Prostate gland (tissue), 2 donors: ENCODE data around the gene OPA1.

ENCODE experiments used
- POLR2A ChIP-seq: fragments of 450-650 bp; IDR thresholded peaks from one replicate; pipeline ENCODE4 v1.6.1; 2016; ENCODE audit warnings: antibody characterized with exemption, mild to moderate bottlenecking
- POLR2AphosphoS5 ChIP-seq: sonication (generic); formaldehyde crosslinking; IDR thresholded peaks from one replicate; pipeline ENCODE4 v1.6.1; 2017; ENCODE audit warnings: antibody characterized with exemption
- TF ChIP-seq, protein P1 (sequence below), 4 experiments: fragments of 200-600 bp in 2 of 4; fragments of 450-650 bp in 2 of 4; sonication (generic) in 2 of 4; IDR thresholded peaks; 1 replicate in 3 of 4; 2 replicates in 1 of 4; pipeline ENCODE4 v1.5.1; 2016 to 2019; ENCODE audit warnings: antibody characterized with exemption in 4 of 4, mild to moderate bottlenecking in 2 of 4, moderate library complexity in 2 of 4

- TF ChIP-seq, protein P1, sequence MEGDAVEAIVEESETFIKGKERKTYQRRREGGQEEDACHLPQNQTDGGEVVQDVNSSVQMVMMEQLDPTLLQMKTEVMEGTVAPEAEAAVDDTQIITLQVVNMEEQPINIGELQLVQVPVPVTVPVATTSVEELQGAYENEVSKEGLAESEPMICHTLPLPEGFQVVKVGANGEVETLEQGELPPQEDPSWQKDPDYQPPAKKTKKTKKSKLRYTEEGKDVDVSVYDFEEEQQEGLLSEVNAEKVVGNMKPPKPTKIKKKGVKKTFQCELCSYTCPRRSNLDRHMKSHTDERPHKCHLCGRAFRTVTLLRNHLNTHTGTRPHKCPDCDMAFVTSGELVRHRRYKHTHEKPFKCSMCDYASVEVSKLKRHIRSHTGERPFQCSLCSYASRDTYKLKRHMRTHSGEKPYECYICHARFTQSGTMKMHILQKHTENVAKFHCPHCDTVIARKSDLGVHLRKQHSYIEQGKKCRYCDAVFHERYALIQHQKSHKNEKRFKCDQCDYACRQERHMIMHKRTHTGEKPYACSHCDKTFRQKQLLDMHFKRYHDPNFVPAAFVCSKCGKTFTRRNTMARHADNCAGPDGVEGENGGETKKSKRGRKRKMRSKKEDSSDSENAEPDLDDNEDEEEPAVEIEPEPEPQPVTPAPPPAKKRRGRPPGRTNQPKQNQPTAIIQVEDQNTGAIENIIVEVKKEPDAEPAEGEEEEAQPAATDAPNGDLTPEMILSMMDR (IDR thresholded peaks at IDR 0.05): no peak
- TF ChIP-seq POLR2A: no peak
- TF ChIP-seq POLR2AphosphoS5: peak; percentile 57
These were observed 7.5 kb upstream of the OPA1 start for GRCh38 chr3:193585530-193585929.
